ENCODE data around the gene MTOR.

MTOR gene

DNA sequence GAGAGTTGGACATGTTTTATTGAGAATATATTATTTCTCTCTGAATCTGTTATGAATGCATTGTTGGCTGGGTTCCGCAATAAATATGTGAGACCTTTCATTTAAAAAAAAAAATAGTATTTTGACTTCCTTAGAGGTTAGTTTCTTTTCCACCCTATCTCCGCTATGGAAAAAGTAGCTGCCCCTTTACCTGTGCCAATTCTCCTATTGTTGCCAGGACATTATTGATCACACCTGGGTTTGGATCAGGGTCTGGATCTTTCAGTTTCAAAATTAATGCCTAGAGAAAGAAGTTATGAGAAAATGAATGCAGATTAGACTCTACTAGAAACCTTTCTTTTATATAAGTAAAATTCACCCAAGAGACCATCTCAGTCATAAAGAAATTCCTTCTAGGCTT is 29.1 kb downstream of the MTOR start:
- ChIA-PET CTCF (interaction anchor here (0.6 kb wide), 1 partner anchor 195 kb away, joined by 3 read pairs; no protein-coding TSS in a partner anchor), POLR2A (ENCODE audit: low non-redundant PET) (no interaction called here)
- no peak overlapping the region for H3K27ac ChIP-seq
- no peak for DNase-seq (ENCODE audit: low spot score)
- TF ChIP-seq, protein P1, sequence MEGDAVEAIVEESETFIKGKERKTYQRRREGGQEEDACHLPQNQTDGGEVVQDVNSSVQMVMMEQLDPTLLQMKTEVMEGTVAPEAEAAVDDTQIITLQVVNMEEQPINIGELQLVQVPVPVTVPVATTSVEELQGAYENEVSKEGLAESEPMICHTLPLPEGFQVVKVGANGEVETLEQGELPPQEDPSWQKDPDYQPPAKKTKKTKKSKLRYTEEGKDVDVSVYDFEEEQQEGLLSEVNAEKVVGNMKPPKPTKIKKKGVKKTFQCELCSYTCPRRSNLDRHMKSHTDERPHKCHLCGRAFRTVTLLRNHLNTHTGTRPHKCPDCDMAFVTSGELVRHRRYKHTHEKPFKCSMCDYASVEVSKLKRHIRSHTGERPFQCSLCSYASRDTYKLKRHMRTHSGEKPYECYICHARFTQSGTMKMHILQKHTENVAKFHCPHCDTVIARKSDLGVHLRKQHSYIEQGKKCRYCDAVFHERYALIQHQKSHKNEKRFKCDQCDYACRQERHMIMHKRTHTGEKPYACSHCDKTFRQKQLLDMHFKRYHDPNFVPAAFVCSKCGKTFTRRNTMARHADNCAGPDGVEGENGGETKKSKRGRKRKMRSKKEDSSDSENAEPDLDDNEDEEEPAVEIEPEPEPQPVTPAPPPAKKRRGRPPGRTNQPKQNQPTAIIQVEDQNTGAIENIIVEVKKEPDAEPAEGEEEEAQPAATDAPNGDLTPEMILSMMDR (conservative IDR thresholded peaks at IDR 0.05; ENCODE audit: low read depth): no peak

DNA sequence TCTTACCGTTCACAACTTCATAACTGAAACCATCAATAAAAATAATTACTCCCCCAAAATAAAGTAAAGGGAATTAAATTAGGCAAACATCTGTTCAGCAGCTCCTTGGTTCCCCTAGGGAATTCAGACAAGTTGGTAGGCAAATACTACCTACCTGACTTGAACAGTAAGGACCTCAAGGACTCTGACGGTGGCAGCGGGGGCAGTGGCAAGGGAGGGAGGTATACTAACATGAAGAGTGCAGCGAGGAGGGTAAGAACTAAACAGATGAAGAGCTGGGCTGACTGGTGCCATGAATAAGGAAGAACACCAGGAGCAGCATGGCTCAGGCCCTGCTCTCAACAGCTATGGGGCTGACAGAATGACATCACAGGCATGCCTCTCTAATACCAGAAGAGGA is 33.1 kb downstream of the MTOR start:
- POLR2A ChIA-PET (ENCODE audit: low non-redundant PET): no interaction called here
- DNase-seq (ENCODE audit: low spot score): no peak
- CTCF ChIA-PET: no interaction called here
- TF ChIP-seq, protein P1 (conservative IDR thresholded peaks at IDR 0.05; ENCODE audit: low read depth): no peak
- H3K27ac ChIP-seq: no peak overlapping the region

DNA sequence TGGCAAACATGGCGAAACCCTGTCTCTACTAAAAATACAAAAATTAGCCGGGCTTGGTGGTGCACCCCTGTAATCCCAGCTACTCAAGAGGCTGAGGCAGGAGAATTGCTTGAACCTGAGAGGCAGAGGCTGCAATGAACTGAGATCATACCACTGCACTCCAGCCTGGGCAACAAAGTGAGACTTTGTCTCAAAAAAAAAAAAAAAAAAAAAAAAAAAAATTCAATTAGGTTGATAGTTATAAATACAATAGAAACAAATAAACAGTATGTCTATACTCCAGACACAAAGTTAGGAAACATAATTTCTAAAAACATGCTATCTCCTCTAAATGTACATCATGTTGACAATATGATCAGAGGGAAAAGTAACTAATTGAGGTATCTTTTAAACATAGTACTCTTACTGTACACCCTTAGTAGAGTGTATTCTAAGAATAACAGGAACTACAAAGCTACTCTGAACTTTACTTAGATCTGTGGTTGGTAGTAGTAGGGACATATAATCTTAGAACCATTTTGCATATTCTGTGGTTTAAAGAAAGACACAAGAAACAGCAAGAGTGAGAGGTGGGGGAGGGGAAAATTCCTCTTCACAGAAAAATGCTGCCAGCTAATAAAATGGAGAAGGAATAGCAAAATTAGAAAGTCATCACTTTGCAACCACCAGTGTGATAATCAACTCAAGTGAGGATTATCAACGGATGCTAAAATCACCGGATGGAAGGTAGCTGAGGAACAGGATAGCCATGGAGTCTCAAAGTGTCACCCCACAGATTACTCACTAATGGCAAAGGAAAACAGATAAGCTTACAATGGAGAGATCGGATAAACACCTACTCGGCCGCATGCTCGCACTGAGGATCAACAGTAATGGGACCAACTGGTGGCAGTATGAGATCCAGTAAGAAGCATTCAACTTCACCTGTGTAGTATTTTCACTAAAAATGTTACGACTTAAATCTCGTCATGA is 35.0 kb downstream of the MTOR start:
- H3K27ac ChIP-seq: no peak overlapping the region
- ChIA-PET CTCF (interaction anchor here (0.7 to 1.5 kb wide), 2 partner anchors 190 to 401 kb away, joined by 3 to 5 read pairs; no protein-coding TSS in a partner anchor), POLR2A (ENCODE audit: low non-redundant PET) (no interaction called here)
- DNase-seq (ENCODE audit: low spot score): no peak
- TF ChIP-seq, protein P1 (conservative IDR thresholded peaks at IDR 0.05; ENCODE audit: low read depth): no peak

DNA sequence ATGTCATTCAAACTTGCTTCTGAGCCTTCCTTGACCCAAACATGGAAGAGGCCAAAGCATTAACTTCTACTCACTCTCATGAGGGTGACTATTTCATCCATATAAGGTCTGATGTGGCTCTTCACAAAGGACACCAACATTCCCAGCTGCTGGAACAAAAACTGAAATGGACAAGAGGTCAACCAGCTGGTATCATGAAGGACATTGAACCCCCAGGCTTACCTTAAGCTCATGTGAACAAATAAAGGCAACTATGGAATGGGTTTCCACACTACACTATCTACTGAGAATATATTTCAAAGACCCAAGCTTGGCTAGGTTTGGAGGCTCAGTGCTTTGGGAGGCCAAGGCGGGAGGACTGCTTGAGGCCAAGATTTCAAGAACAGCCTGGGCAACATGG is 46.3 kb downstream of the MTOR start:
- DNase-seq (ENCODE audit: low spot score): no peak
- TF ChIP-seq, protein P1 (conservative IDR thresholded peaks at IDR 0.05; ENCODE audit: low read depth): no peak
- POLR2A ChIA-PET (ENCODE audit: low non-redundant PET): no interaction called here
- CTCF ChIA-PET: no interaction called here
- H3K27ac ChIP-seq: no peak overlapping the region

DNA sequence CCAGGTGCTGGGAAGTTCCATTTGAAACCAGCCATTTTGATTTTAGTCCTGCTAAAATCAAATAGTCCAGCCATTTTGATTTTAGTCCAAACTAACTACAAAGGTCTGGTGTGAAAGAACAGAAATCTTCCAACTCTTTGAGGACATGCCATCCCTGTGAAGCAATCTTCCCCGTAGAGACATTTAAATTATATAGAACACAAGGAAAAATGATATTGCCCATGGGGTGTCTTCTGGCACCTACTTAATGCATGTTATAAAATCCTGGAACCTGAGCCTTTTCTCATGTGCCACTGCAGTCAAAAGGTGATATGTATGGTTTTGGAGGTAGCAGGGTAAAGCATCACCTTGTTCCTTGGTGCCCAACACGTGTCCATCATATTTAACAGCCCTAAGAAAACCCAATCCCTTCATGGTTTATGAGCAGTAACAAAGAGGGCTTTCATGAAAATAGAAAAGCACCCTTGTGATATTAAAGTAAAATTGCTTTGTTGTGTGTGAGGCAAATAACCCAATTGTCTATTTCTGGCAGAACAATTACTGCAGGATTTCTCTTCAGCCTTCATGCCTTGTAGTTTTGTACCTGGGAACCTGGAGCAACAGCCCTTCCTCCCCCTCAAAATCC is 46.9 kb downstream of the MTOR start:
- no peak for DNase-seq (ENCODE audit: low spot score)
- TF ChIP-seq, protein P1 (conservative IDR thresholded peaks at IDR 0.05; ENCODE audit: low read depth): no peak
- H3K27ac ChIP-seq: no peak overlapping the region
- CTCF ChIA-PET: no interaction called here
- POLR2A ChIA-PET (ENCODE audit: low non-redundant PET): no interaction called here

DNA sequence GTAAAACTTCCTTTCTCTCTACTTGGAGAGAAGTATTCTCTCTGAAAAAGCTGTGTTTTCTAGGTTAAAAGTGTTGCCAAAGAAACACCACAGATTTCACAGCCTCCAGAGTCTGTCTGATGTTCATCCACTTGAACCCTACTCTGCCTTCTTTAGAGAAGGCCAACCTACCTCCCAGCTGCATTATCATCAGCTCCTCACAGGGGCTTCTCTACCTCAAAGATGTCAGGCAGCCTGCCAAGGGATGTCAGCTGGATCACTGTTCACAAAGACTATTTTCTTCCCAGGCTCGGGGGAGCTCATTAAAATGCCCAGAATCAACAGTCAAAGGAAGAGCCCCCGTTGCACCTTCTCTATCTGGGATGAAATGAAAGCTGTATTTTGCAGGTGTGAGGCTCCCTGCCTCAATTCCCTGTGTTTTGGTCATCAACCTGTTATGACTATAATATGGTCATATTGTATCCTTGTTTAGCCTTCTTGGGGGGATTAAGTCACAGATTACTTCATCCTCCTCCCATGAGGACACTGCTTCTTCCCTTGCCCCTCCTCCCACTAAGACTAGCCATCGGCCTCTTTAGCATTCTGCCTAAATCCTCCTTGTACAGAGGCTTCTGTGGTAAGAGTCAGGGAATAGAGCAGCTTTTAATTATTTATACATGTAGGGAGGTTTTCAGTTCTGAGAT is 47.5 kb downstream of the MTOR start:
- DNase-seq (ENCODE audit: low spot score): no peak
- POLR2A ChIA-PET (ENCODE audit: low non-redundant PET): no interaction called here
- TF ChIP-seq, protein P1 (conservative IDR thresholded peaks at IDR 0.05; ENCODE audit: low read depth): no peak
- CTCF ChIA-PET: no interaction called here
- no peak overlapping the region for H3K27ac ChIP-seq

Measured in RWPE1 (cell line).